ENCODE results near the gene GALNT9.

DNA sequence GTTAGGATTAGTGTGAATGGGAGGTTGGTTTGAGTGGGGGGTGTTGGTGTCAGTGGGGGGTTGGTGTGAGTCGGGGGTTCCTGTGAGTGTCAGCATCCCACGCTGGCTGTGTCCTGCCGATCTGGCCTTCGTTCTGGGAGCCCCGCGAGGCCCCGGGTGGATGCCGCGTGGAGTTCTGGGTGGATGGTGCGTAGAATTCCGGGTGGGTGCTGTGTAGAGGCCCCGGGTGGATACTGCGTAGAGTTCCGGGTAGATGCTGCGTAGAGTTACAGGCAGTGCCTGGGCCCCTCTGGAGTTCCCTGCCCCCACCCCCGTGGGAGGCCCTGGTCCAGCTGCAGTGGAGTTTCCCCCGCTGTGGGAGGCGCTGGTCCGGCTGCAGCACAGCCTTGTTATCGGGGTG lies 176.4 kb downstream of the GALNT9 start:
- TF ChIP-seq, protein P1, sequence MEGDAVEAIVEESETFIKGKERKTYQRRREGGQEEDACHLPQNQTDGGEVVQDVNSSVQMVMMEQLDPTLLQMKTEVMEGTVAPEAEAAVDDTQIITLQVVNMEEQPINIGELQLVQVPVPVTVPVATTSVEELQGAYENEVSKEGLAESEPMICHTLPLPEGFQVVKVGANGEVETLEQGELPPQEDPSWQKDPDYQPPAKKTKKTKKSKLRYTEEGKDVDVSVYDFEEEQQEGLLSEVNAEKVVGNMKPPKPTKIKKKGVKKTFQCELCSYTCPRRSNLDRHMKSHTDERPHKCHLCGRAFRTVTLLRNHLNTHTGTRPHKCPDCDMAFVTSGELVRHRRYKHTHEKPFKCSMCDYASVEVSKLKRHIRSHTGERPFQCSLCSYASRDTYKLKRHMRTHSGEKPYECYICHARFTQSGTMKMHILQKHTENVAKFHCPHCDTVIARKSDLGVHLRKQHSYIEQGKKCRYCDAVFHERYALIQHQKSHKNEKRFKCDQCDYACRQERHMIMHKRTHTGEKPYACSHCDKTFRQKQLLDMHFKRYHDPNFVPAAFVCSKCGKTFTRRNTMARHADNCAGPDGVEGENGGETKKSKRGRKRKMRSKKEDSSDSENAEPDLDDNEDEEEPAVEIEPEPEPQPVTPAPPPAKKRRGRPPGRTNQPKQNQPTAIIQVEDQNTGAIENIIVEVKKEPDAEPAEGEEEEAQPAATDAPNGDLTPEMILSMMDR (IDR thresholded peaks at IDR 0.05; ENCODE audit: low read depth, low read length), result no peak
- no peak for TF ChIP-seq EZH2phosphoT487 (IDR thresholded peaks at IDR 0.05; ENCODE audit: low read depth)

All from OCI-LY3 (cell line).